C4-2B (cell line): Measurements from ENCODE around the gene SIX5.

Experiments used
- ZFX ChIP-seq: fragments of 450-650 bp; IDR thresholded peaks from 2 replicates; pipeline ENCODE4 v1.6.1; 2017
- TF ChIP-seq, protein P1 (sequence below): fragments of 450-650 bp; conservative IDR thresholded peaks from 2 replicates; pipeline ENCODE4 v1.5.1; 2017; ENCODE audit warnings: mild to moderate bottlenecking

DNA sequence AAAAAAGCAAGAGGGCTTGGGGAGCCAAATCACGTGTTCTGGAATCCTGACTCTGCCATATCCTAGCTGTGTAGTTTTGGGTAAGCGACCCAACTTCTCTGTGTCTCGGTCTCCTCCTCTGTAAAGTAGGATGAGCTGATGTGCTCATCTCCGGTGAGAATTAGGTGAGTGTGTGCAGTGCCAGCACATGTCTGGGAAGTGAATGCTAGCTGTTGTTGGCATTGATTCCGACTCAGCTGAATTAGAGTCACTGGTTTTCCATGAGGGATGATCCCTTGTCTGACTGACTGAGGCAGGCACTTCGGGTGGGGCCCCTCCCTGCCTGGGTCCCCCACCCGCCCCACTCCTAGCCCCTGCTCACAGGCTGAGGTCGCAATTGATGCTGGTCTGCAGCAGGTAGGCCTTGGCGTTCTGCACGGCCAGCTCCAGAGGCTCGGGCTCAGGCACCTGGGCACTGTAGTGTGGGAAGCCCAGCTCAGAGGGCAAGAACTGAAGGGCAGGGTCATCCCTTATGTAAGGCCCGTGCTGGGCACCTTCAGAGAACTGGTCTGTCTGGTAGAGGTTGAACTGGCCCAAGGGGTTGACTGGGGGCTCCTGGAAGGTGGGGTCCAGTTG is 45.2 kb upstream of the SIX5 start:
- TF ChIP-seq, protein P1, sequence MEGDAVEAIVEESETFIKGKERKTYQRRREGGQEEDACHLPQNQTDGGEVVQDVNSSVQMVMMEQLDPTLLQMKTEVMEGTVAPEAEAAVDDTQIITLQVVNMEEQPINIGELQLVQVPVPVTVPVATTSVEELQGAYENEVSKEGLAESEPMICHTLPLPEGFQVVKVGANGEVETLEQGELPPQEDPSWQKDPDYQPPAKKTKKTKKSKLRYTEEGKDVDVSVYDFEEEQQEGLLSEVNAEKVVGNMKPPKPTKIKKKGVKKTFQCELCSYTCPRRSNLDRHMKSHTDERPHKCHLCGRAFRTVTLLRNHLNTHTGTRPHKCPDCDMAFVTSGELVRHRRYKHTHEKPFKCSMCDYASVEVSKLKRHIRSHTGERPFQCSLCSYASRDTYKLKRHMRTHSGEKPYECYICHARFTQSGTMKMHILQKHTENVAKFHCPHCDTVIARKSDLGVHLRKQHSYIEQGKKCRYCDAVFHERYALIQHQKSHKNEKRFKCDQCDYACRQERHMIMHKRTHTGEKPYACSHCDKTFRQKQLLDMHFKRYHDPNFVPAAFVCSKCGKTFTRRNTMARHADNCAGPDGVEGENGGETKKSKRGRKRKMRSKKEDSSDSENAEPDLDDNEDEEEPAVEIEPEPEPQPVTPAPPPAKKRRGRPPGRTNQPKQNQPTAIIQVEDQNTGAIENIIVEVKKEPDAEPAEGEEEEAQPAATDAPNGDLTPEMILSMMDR = no peak
- TF ChIP-seq ZFX = no peak
